CD4-positive, alpha-beta T cell (primary cell): ENCODE results near the gene ST6GALNAC4. TPM values are rescaled to one million over a fixed set of nuclear protein-coding genes. Genes with fewer than 3 reads are reported as not detected.

Experiments used
- ATAC-seq: fragments of 200-7000 bp; cut with Tn5 transposase; one replicate; pipeline ENCODE4 v1.10.0; 2022; ENCODE audit warnings: mild to moderate bottlenecking; ENCODE audit not compliant: poor library complexity
- CTCF ChIA-PET: fragments of 350-600 bp; sonication (Branson Sonifier 250); formaldehyde crosslinking; loops from one replicate; lab custom pipeline; 2021; ENCODE audit warnings: antibody characterized with exemption, inconsistent platforms; lab: Charles Lee
- POLR2A ChIA-PET: fragments of 350-600 bp; sonication (Branson Sonifier 250); formaldehyde crosslinking; loops from one replicate; lab custom pipeline; 2021; ENCODE audit warnings: antibody characterized with exemption, inconsistent platforms; lab: Charles Lee
- DNase-seq, 14 experiments: peaks; one replicate each; pipeline ENCODE4 v3.0.0-alpha.2; 2013 to 2020; ENCODE audit warnings: mixed read lengths in 2 of 14
- H3K27ac ChIP-seq, 2 donors: one replicate each; pipeline versions ENCODE4 v1.5.1 to v1.7.0; 2013; ENCODE audit warnings: low read length in 2 of 2, low read depth in 1 of 2, mild to moderate bottlenecking in 1 of 2
- H3K27me3 ChIP-seq, 2 experiments: 1 replicate in 1 of 2; 2 replicates in 1 of 2; pipeline versions ENCODE4 v1.6.1 to v1.7.0; 2013; ENCODE audit warnings: low read length in 2 of 2, control low read depth in 1 of 2, mild to moderate bottlenecking in 1 of 2, moderate library complexity in 1 of 2; ENCODE audit not compliant: insufficient read depth in 2 of 2, control insufficient read depth in 1 of 2
- H3K36me3 ChIP-seq: one replicate; pipeline ENCODE4 v1.6.1; 2013; ENCODE audit warnings: low read length, control low read depth; ENCODE audit not compliant: insufficient read depth
- H3K4me1 ChIP-seq: one replicate; pipeline ENCODE4 v1.6.1; 2013; ENCODE audit warnings: low read length, control low read depth; ENCODE audit not compliant: insufficient read depth
- H3K4me3 ChIP-seq: one replicate; pipeline ENCODE4 v1.5.1; 2013; ENCODE audit warnings: mild to moderate bottlenecking, low read length, moderate library complexity
- H3K9me3 ChIP-seq, 2 experiments: 1 replicate in 1 of 2; 2 replicates in 1 of 2; pipeline versions ENCODE4 v1.6.1 to v1.7.0; 2013; ENCODE audit warnings: low read length in 2 of 2, mild to moderate bottlenecking in 2 of 2, control low read depth in 1 of 2, moderate library complexity in 1 of 2; ENCODE audit not compliant: control insufficient read depth in 1 of 2, insufficient read depth in 1 of 2
- H3K27ac Mint-ChIP-seq: one replicate; pipeline ENCODE4 v1.8.0; 2020; ENCODE audit warnings: mixed read lengths
- H3K27me3 Mint-ChIP-seq: one replicate; pipeline ENCODE4 v1.8.0; 2021; ENCODE audit warnings: mixed read lengths
- H3K36me3 Mint-ChIP-seq: one replicate; pipeline ENCODE4 v1.8.0; 2021; ENCODE audit warnings: low read depth, mixed read lengths
- H3K4me1 Mint-ChIP-seq: one replicate; pipeline ENCODE4 v1.8.0; 2021; ENCODE audit warnings: low read depth, mixed read lengths
- H3K4me3 Mint-ChIP-seq: one replicate; pipeline ENCODE4 v1.8.0; 2020; ENCODE audit warnings: mild to moderate bottlenecking, mixed read lengths
- H3K9me3 Mint-ChIP-seq: one replicate; pipeline ENCODE4 v1.8.0; 2020; ENCODE audit warnings: mixed read lengths
- intact Hi-C, 2 experiments: fragments of 100-400 bp; cut with DNase I in 1 of 2; cut with micrococcal nuclease in 1 of 2; formaldehyde crosslinking; loops; one replicate each; pipeline versions ENCODE4 v1.15.1 to v1.9.0; 2023 to 2025; cut with DNase I, micrococcal nuclease
- total RNA-seq, 174 experiments: library from RNA in 2 of 174; stranded (reverse) in 2 of 174; gene quantifications; one replicate each; pipeline ENCODE4 v1.2.3 and lab custom pipeline; 2021 to 2026
- TF ChIP-seq, protein P1 (sequence below): fragments of 200-600 bp; IDR thresholded peaks from one replicate; pipeline ENCODE4 v1.8.0; 2022; ENCODE audit warnings: antibody characterized with exemption, mild to moderate bottlenecking

The ST6GALNAC4 gene
- total RNA-seq, 2 experiments from 2014 or later, result 28.7 to 30.2 TPM

DNA sequence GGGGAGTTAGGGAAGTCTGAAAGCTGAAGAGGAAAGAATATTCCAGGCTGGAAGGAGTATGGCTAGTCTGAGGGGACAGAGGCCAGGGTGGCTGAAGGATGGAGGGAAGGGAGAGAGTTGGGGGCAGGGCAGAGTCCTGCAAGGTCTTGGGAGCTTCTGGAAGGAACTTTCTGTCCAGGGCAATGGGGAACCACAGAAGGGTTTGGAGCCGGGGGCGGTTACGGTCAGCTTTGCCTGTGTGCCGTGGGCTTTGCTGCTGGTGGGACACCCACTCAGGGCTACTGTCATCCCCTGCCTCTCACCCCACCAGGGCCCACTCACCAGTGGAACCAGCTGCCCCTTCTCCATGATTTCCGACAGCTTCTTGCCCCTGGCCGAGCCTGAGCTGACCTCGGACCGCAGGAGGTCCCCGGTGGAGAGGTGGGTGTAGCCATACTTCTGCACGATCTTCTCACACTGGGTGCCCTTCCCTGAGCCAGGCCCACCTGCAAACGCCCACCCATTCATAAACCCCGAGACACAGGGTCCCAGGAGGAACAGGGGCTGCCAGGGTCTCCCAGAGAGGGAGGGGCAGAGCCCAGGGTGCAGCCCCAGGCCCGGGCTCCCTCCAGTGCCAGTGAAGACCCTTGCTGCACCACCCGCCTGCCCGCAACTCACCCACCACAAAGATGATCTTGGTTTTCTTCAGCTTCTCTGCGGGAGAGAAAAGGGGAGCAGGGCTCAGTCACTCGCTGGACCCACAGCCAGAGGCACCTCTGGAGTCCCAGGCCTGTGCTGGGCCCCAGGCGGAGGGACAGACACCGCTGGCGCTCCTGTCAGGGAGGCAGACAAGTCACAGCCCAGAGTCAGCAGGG lies 44.2 kb downstream of the ST6GALNAC4 start:
- ATAC-seq, result no peak
- no peaks in the 10 kb centered on the region for H3K27me3 ChIP-seq

DNA sequence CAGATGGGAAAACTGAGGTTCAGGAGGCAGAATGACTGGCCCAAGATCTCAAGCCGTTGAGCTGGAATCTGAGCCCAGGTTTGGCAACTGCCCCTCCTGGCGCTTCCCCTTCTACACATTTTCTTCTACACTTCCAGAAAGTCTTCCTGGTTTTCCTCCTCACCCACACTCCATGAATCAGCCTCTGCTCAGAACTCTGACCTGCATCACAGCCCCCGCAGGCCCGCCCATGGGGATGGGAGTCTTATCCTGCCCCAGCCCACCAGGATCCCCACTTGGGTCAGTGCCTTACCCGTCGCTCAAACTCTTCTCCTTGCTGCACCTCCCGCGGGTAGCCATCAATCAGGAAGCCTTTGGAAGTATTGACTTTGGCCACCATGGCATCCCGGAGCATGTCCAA lies 45.3 kb downstream of the ST6GALNAC4 start:
- POLR2A ChIA-PET, result interaction anchor here (1.6 kb wide), 1 partner anchor 33 kb away, joined by 3 read pairs; no protein-coding TSS in a partner anchor
- ATAC-seq, result no peak
- Histone ChIP-seq H3K4me1 (peaks cover 8% of the 10 kb centered on the region), H3K4me3 (no peak overlapping the region), H3K27ac (no peak overlapping the region), H3K36me3 (no peaks in the 10 kb centered on the region), H3K9me3 (no peaks in the 10 kb centered on the region), H3K27me3 (no peaks in the 10 kb centered on the region)
- no peaks in the 10 kb centered on the region for H3K9me3 Mint-ChIP-seq
- no peaks in the 10 kb centered on the region for H3K36me3 Mint-ChIP-seq
- no peak overlapping the region for H3K4me3 Mint-ChIP-seq
- CTCF ChIA-PET, result no interaction called here
- TF ChIP-seq, protein P1, sequence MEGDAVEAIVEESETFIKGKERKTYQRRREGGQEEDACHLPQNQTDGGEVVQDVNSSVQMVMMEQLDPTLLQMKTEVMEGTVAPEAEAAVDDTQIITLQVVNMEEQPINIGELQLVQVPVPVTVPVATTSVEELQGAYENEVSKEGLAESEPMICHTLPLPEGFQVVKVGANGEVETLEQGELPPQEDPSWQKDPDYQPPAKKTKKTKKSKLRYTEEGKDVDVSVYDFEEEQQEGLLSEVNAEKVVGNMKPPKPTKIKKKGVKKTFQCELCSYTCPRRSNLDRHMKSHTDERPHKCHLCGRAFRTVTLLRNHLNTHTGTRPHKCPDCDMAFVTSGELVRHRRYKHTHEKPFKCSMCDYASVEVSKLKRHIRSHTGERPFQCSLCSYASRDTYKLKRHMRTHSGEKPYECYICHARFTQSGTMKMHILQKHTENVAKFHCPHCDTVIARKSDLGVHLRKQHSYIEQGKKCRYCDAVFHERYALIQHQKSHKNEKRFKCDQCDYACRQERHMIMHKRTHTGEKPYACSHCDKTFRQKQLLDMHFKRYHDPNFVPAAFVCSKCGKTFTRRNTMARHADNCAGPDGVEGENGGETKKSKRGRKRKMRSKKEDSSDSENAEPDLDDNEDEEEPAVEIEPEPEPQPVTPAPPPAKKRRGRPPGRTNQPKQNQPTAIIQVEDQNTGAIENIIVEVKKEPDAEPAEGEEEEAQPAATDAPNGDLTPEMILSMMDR, result no peak
- no peaks in the 10 kb centered on the region for H3K4me1 Mint-ChIP-seq
- intact Hi-C loops, result loop anchor here in 1 of 2 experiments (2.0 kb wide), 2 partner anchors 49 to 85 kb away; partner anchors contain the start of gene CDK9
- no peak overlapping the region for H3K27ac Mint-ChIP-seq
- H3K27me3 Mint-ChIP-seq, result no peaks in the 10 kb centered on the region
- no peak for DNase-seq

More for the DNA sequence above, 44.2 kb downstream of the ST6GALNAC4 start:
- Histone ChIP-seq H3K4me3 (no peak overlapping the region), H3K9me3 (no peaks in the 10 kb centered on the region), H3K4me1 (peaks cover 12% of the 10 kb centered on the region), H3K36me3 (no peaks in the 10 kb centered on the region), H3K27ac (no peak overlapping the region)
- Mint-ChIP-seq H3K27ac (no peak overlapping the region), H3K27me3 (no peaks in the 10 kb centered on the region), H3K4me3 (no peak overlapping the region), H3K9me3 (no peaks in the 10 kb centered on the region), H3K4me1 (no peaks in the 10 kb centered on the region), H3K36me3 (no peaks in the 10 kb centered on the region)
- no peak for DNase-seq
- POLR2A ChIA-PET, result interaction anchor here (0.7 kb wide), 1 partner anchor 243 kb away, joined by 4 read pairs; no protein-coding TSS in a partner anchor
- TF ChIP-seq, protein P1, result no peak
- intact Hi-C loops, result no loop called here
- CTCF ChIA-PET, result no interaction called here

DNA sequence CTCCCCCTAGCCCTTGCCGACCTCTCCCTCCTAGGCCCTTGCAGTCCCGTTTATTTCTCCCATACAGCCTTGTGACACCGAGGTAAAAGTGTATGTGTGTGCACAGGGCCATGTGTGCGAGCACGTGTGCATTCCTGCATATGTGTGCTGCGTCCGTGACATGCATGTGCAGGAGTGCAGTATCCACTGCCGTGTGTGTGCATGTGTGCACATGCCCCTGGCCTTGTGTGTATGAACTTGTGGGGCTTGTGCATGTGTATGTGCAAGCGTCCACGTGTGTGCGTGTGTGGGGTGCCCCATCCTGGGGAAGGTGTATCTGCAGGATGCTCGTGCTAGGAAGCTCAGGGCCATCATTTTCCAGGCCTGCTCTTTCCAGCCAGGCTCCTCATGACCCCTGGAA lies 46.0 kb downstream of the ST6GALNAC4 start:
- Histone ChIP-seq H3K27ac (no peak overlapping the region), H3K4me3 (no peak overlapping the region), H3K36me3 (no peaks in the 10 kb centered on the region), H3K4me1 (peaks cover 10% of the 10 kb centered on the region), H3K27me3 (no peaks in the 10 kb centered on the region), H3K9me3 (no peaks in the 10 kb centered on the region)
- no peak for ATAC-seq
- TF ChIP-seq, protein P1, result no peak
- intact Hi-C loops, result loop anchor here in 1 of 2 experiments (1.0 to 2.0 kb wide), 4 partner anchors 50 to 281 kb away; partner anchors contain the start of genes CDK9 and TOR2A
- no peak for DNase-seq
- H3K4me1 Mint-ChIP-seq, result peaks cover 6% of the 10 kb centered on the region
- peaks cover under 1% of the 10 kb centered on the region for H3K36me3 Mint-ChIP-seq
- POLR2A ChIA-PET, result interaction anchor here (1.6 kb wide), 1 partner anchor 34 kb away, joined by 3 read pairs; no protein-coding TSS in a partner anchor
- H3K4me3 Mint-ChIP-seq, result no peak overlapping the region
- no peaks in the 10 kb centered on the region for H3K27me3 Mint-ChIP-seq
- CTCF ChIA-PET, result interaction anchor here (1.7 to 2.0 kb wide), 2 partner anchors 11 to 95 kb away, joined by 4 to 11 read pairs; no protein-coding TSS in a partner anchor
- no peaks in the 10 kb centered on the region for H3K9me3 Mint-ChIP-seq
- H3K27ac Mint-ChIP-seq, result no peak overlapping the region
